ENCODE results near the gene SCIMP.
A peak's percentile ranks its signal among the peaks of the same experiment; 100 is the strongest.
"Not testable (repeated sequence)": the region's sequence is repeated elsewhere in the genome, so short reads cannot be mapped to it uniquely, and the experiment has no call there.

Gene SCIMP

GRCh38 chr17:5181509-5182305 is 53.0 kb downstream of the SCIMP start:
- no peaks in the 10 kb centered on the region for H3K27me3 ChIP-seq (ENCODE audit: control insufficient read depth in 1 of 2, insufficient read depth in 2 of 2, low read length in 2 of 2)
- peaks cover 50% of the 10 kb centered on the region for H3K9me3 ChIP-seq (ENCODE audit: low read length)
- peak overlapping the region; percentile 23 to 24 for H3K4me3 ChIP-seq (ENCODE audit: low read depth in 1 of 2, low read length in 2 of 2)
- H3K36me3 ChIP-seq (ENCODE audit: insufficient read depth, low read length): no peaks in the 10 kb centered on the region
- H3K4me1 ChIP-seq (ENCODE audit: insufficient read depth, low read length): no peaks in the 10 kb centered on the region
- no peak overlapping the region for H3K27ac ChIP-seq (ENCODE audit: low read depth, low read length)
- H3K9ac ChIP-seq (ENCODE audit: low read length): no peak overlapping the region

GRCh38 chr17:5179003-5179402 is 55.7 kb downstream of the SCIMP start:
- H3K9ac ChIP-seq (ENCODE audit: low read length): no peak overlapping the region
- H3K4me3 ChIP-seq (ENCODE audit: low read depth in 1 of 2, low read length in 2 of 2): peak overlapping the region in 1 of 2 donors; percentile 5
- H3K9me3 ChIP-seq (ENCODE audit: low read length): peaks cover 47% of the 10 kb centered on the region
- H3K27me3 ChIP-seq (ENCODE audit: control insufficient read depth in 1 of 2, insufficient read depth in 2 of 2, low read length in 2 of 2): no peaks in the 10 kb centered on the region
- H3K36me3 ChIP-seq (ENCODE audit: insufficient read depth, low read length): peaks cover 5% of the 10 kb centered on the region
- no peak overlapping the region for H3K27ac ChIP-seq (ENCODE audit: low read depth, low read length)
- H3K4me1 ChIP-seq (ENCODE audit: insufficient read depth, low read length): no peaks in the 10 kb centered on the region

- H3K27me3 ChIP-seq (ENCODE audit: control insufficient read depth in 1 of 2, insufficient read depth in 2 of 2, low read length in 2 of 2); H3K27ac ChIP-seq (ENCODE audit: low read depth, low read length); H3K4me1 ChIP-seq (ENCODE audit: insufficient read depth, low read length); H3K9ac ChIP-seq (ENCODE audit: low read length); H3K4me3 ChIP-seq (ENCODE audit: low read depth in 1 of 2, low read length in 2 of 2); H3K36me3 ChIP-seq (ENCODE audit: insufficient read depth, low read length): not testable (repeated sequence)
- peaks cover 12% of the 10 kb centered on the region for H3K9me3 ChIP-seq (ENCODE audit: low read length)
Observed at GRCh38 chr17:5175027-5175426, 59.6 kb downstream of the SCIMP start.

GRCh38 chr17:5165791-5166564 is 68.7 kb downstream of the SCIMP start:
- H3K4me1 ChIP-seq (ENCODE audit: insufficient read depth, low read length); H3K4me3 ChIP-seq (ENCODE audit: low read depth in 1 of 2, low read length in 2 of 2); H3K27ac ChIP-seq (ENCODE audit: low read depth, low read length); H3K36me3 ChIP-seq (ENCODE audit: insufficient read depth, low read length); H3K9me3 ChIP-seq (ENCODE audit: low read length); H3K27me3 ChIP-seq (ENCODE audit: control insufficient read depth in 1 of 2, insufficient read depth in 2 of 2, low read length in 2 of 2); H3K9ac ChIP-seq (ENCODE audit: low read length): not testable (repeated sequence)

GRCh38 chr17:5164436-5164835 is 70.2 kb downstream of the SCIMP start:
- H3K27ac ChIP-seq (ENCODE audit: low read depth, low read length): no peak overlapping the region
- no peak overlapping the region for H3K4me3 ChIP-seq (ENCODE audit: low read depth in 1 of 2, low read length in 2 of 2)
- H3K9me3 ChIP-seq (ENCODE audit: low read length): no peaks in the 10 kb centered on the region
- no peaks in the 10 kb centered on the region for H3K36me3 ChIP-seq (ENCODE audit: insufficient read depth, low read length)
- H3K4me1 ChIP-seq (ENCODE audit: insufficient read depth, low read length): no peaks in the 10 kb centered on the region
- H3K27me3 ChIP-seq (ENCODE audit: control insufficient read depth in 1 of 2, insufficient read depth in 2 of 2, low read length in 2 of 2): no peaks in the 10 kb centered on the region
- H3K9ac ChIP-seq (ENCODE audit: low read length): no peak overlapping the region

GRCh38 chr17:5161793-5162192 is 72.9 kb downstream of the SCIMP start:
- H3K36me3 ChIP-seq (ENCODE audit: insufficient read depth, low read length); H3K4me1 ChIP-seq (ENCODE audit: insufficient read depth, low read length); H3K4me3 ChIP-seq (ENCODE audit: low read depth in 1 of 2, low read length in 2 of 2); H3K27ac ChIP-seq (ENCODE audit: low read depth, low read length); H3K9me3 ChIP-seq (ENCODE audit: low read length); H3K9ac ChIP-seq (ENCODE audit: low read length); H3K27me3 ChIP-seq (ENCODE audit: control insufficient read depth in 1 of 2, insufficient read depth in 2 of 2, low read length in 2 of 2): not testable (repeated sequence)

GRCh38 chr17:5160702-5161101 is 74.0 kb downstream of the SCIMP start:
- H3K27me3 ChIP-seq (ENCODE audit: control insufficient read depth in 1 of 2, insufficient read depth in 2 of 2, low read length in 2 of 2); H3K36me3 ChIP-seq (ENCODE audit: insufficient read depth, low read length); H3K4me1 ChIP-seq (ENCODE audit: insufficient read depth, low read length); H3K9me3 ChIP-seq (ENCODE audit: low read length); H3K27ac ChIP-seq (ENCODE audit: low read depth, low read length); H3K9ac ChIP-seq (ENCODE audit: low read length); H3K4me3 ChIP-seq (ENCODE audit: low read depth in 1 of 2, low read length in 2 of 2): not testable (repeated sequence)
